PC-3 (cell line): ENCODE results near the gene SOX5.

Source experiments
- CTCF ChIP-seq: fragments of 300-600 bp; sonication (generic); conservative IDR thresholded peaks from 2 replicates; pipeline ENCODE4 v1.5.1; 2017; ENCODE audit warnings: antibody characterized with exemption, low read depth, mild to moderate bottlenecking, low read length
- EZH2 ChIP-seq: fragments of 300-600 bp; sonication (generic); IDR thresholded peaks from one replicate; pipeline ENCODE4 v1.6.1; 2017; ENCODE audit warnings: antibody characterized with exemption, mild to moderate bottlenecking, low read length; ENCODE audit not compliant: unreplicated experiment
- EZH2phosphoT487 ChIP-seq: fragments of 300-600 bp; sonication (generic); IDR thresholded peaks from 2 replicates; pipeline ENCODE4 v1.6.1; 2018; ENCODE audit warnings: mild to moderate bottlenecking, antibody characterized with exemption, low read length, borderline replicate concordance

- TF ChIP-seq CTCF (no peak), EZH2 (no peak), EZH2phosphoT487 (no peak)
Measured at GRCh38 chr12:23729359-23729758, 220.1 kb downstream of the SOX5 start.
